HepG2 (cell line): ENCODE measurements around the gene CTSA. TPM values are rescaled to one million over a fixed set of nuclear protein-coding genes. Genes with fewer than 3 reads are reported as not detected.

Experiments used
- BRCA1 ChIP-seq: sonication (generic); formaldehyde crosslinking; IDR thresholded peaks from 2 replicates; pipeline ENCODE4 v1.4.0; 2020; ENCODE audit warnings: missing genetic modification reagents
- CHD2 ChIP-seq: IDR thresholded peaks from 2 replicates; pipeline ENCODE4 v1.6.1; 2011; ENCODE audit warnings: low read depth, low read length, improper control_type of control experiment
- IKZF5 ChIP-seq: IDR thresholded peaks from 2 replicates; pipeline ENCODE4 v1.6.1; 2018; ENCODE audit warnings: missing genetic modification reagents, mild to moderate bottlenecking, missing compliant biosample characterization
- MAX ChIP-seq: IDR thresholded peaks from 2 replicates; pipeline ENCODE4 v1.6.1; 2012; ENCODE audit warnings: inconsistent platforms
- MTERF4 ChIP-seq: sonication (generic); formaldehyde crosslinking; IDR thresholded peaks from 2 replicates; pipeline ENCODE4 v1.8.0; 2023; ENCODE audit warnings: mild to moderate bottlenecking, missing genetic modification reagents
- PHF8 ChIP-seq: sonication (generic); formaldehyde crosslinking; IDR thresholded peaks from 2 replicates; pipeline ENCODE4 v1.5.0; 2020; ENCODE audit warnings: missing genetic modification reagents
- SOX5 ChIP-seq: IDR thresholded peaks from 2 replicates; pipeline ENCODE4 v1.6.1; 2016; ENCODE audit warnings: borderline replicate concordance
- TCF12 ChIP-seq, 2 experiments: fragments of 450-650 bp in 1 of 2; sonication (generic) in 1 of 2; formaldehyde crosslinking in 1 of 2; IDR thresholded peaks; 2 replicates each; pipeline versions ENCODE4 v1.6.1 to v1.8.0; 2017 to 2022; ENCODE audit warnings: antibody characterized with exemption in 1 of 2, mild to moderate bottlenecking in 1 of 2, missing genetic modification reagents in 1 of 2, moderate library complexity in 1 of 2
- TIGD3 ChIP-seq: sonication (generic); formaldehyde crosslinking; IDR thresholded peaks from 2 replicates; pipeline ENCODE4 v1.5.1; 2020; ENCODE audit warnings: mild to moderate bottlenecking, missing genetic modification reagents, borderline replicate concordance
- ZNF124 ChIP-seq: sonication (generic); formaldehyde crosslinking; IDR thresholded peaks from 2 replicates; pipeline ENCODE4 v1.4.0; 2020; ENCODE audit warnings: missing genetic modification reagents
- ZNF20 ChIP-seq: sonication (generic); formaldehyde crosslinking; IDR thresholded peaks from 2 replicates; pipeline ENCODE4 v1.4.0; 2020; ENCODE audit warnings: mild to moderate bottlenecking, moderate library complexity, missing genetic modification reagents
- ZNF225 ChIP-seq: sonication (generic); formaldehyde crosslinking; IDR thresholded peaks from 2 replicates; pipeline ENCODE4 v1.4.0; 2020; ENCODE audit warnings: mild to moderate bottlenecking, missing genetic modification reagents
- ZNF232 ChIP-seq: sonication (generic); formaldehyde crosslinking; IDR thresholded peaks from 2 replicates; pipeline ENCODE4 v1.4.0; 2020; ENCODE audit warnings: missing genetic modification reagents, borderline replicate concordance
- ZNF281 ChIP-seq: sonication (generic); formaldehyde crosslinking; IDR thresholded peaks from 2 replicates; pipeline ENCODE4 v1.4.0; 2020; ENCODE audit warnings: missing genetic modification reagents, borderline replicate concordance
- ZNF446 ChIP-seq: sonication (generic); formaldehyde crosslinking; IDR thresholded peaks from 2 replicates; pipeline ENCODE4 v1.5.0; 2020; ENCODE audit warnings: mild to moderate bottlenecking, missing genetic modification reagents
- ZNF530 ChIP-seq: sonication (generic); formaldehyde crosslinking; IDR thresholded peaks from 2 replicates; pipeline ENCODE4 v1.5.0; 2020; ENCODE audit warnings: low read depth, mild to moderate bottlenecking, missing genetic modification reagents
- ZNF879 ChIP-seq: sonication (generic); formaldehyde crosslinking; IDR thresholded peaks from 2 replicates; pipeline ENCODE4 v1.8.1; 2023; ENCODE audit warnings: missing genetic modification reagents
- ZSCAN20 ChIP-seq: sonication (generic); formaldehyde crosslinking; IDR thresholded peaks from 2 replicates; pipeline ENCODE4 v1.4.0; 2020; ENCODE audit warnings: missing genetic modification reagents, mild to moderate bottlenecking, borderline replicate concordance
- ZSCAN29 ChIP-seq: sonication (generic); formaldehyde crosslinking; conservative IDR thresholded peaks from 2 replicates; pipeline ENCODE4 v1.4.0; 2020; ENCODE audit warnings: mild to moderate bottlenecking, missing genetic modification reagents
- ZSCAN5A ChIP-seq: sonication (generic); formaldehyde crosslinking; IDR thresholded peaks from 2 replicates; pipeline ENCODE4 v1.8.0; 2022; ENCODE audit warnings: mild to moderate bottlenecking, missing genetic modification reagents, borderline replicate concordance
- polyA plus RNA-seq, 8 experiments: library from polyadenylated mRNA; depleted of rRNA in 3 of 8; stranded (reverse) in 7 of 8; unstranded in 1 of 8; fragments of >200 nt; fragmentation: Illumina TruSeq in 4 of 8; extraction: Trizol in 4 of 8; gene quantifications; 2 replicates each; pipeline versions ENCODE4 v1.2.1 to v1.2.3, GENCODE V29; 2011 to 2016; ENCODE audit warnings: low read depth in 4 of 8, missing spikeins in 1 of 8, mixed read lengths in 1 of 8; ENCODE audit not compliant: insufficient read depth in 1 of 8
- total RNA-seq, 5 experiments: library from RNA; depleted of rRNA; stranded (reverse); fragments of >200 nt; fragmentation: Illumina TruSeq; extraction: Trizol; gene quantifications; 2 replicates each; pipeline ENCODE4 v1.2.3, GENCODE V29; 2016; ENCODE audit warnings: low read depth in 1 of 5

CTSA gene
- total and polyA plus RNA-seq, 2 of the 13 experiments (the other 11 are each of a cell fraction or from before 2014, with no cell fraction given): 202 to 231 TPM

GRCh38 chr20:45857114-45857881 is 33.8 kb upstream of the CTSA start, which contains the start of the genes ACOT8 and ZSWIM3 (continued):
- TF ChIP-seq ZSCAN20 (no peak; the same call in 1 of the 2 replicates), ZNF20 (CRISPR knock-in tag) (peak; percentile 84; the same call in 1 of the 2 replicates), MTERF4 (CRISPR knock-in tag) (0 out of 2 replicates have a peak, but pooled peaks have one; percentile 58), CHD2 (peak; percentile 84), PHF8 (CRISPR knock-in tag) (peak; percentile 99), TCF12 (IDR thresholded peaks at IDR 0.05) (no peak), TCF12 (CRISPR knock-in tag; IDR thresholded peaks at IDR 0.05) (no peak; the same call in 1 of the 2 replicates), ZNF232 (peak; percentile 15; the same call in 1 of the 2 replicates), SOX5 (CRISPR knock-in tag) (peak; percentile 48; the same call in 1 of the 2 replicates), ZNF446 (peak; percentile 81; the same call in 1 of the 2 replicates), ZNF281 (peak; percentile 28; the same call in 1 of the 2 replicates), ZNF225 (CRISPR knock-in tag) (peak; percentile 51; the same call in 1 of the 2 replicates), ZNF879 (CRISPR knock-in tag) (peak; percentile 95; the same call in 1 of the 2 replicates), ZNF124 (CRISPR knock-in tag) (no peak; the same call in 1 of the 2 replicates), MAX (peak; percentile 75), IKZF5 (CRISPR knock-in tag) (peak; percentile 99), ZSCAN29 (CRISPR knock-in tag) (peak; percentile 20; the same call in 1 of the 2 replicates), ZNF530 (CRISPR knock-in tag) (peak; percentile 38; the same call in 1 of the 2 replicates), ZSCAN5A (CRISPR knock-in tag) (peak; percentile 84), TIGD3 (CRISPR knock-in tag) (0 out of 2 replicates have a peak, but pooled peaks have one; percentile 13), BRCA1 (CRISPR knock-in tag) (peak; percentile 84)
